H1 (cell line): Measurements from ENCODE around the gene TOB2. TPM values are rescaled to one million over a fixed set of nuclear protein-coding genes. Genes with fewer than 3 reads are reported as not detected.

Experiments
- CTCF ChIA-PET: fragments of 300-600 bp; sonication (Branson Sonifier 250); formaldehyde crosslinking; loops from one replicate; lab custom pipeline; 2021; ENCODE audit not compliant: partially characterized antibody; lab: Charles Lee
- POLR2A ChIA-PET: fragments of 300-600 bp; sonication (Branson Sonifier 250); formaldehyde crosslinking; loops from one replicate; lab custom pipeline; 2021; ENCODE audit warnings: inconsistent platforms; ENCODE audit not compliant: partially characterized antibody; lab: Charles Lee
- DNase-seq, 2 experiments: peaks; one replicate each; pipeline versions ENCODE4 v3.0.0 to v3.0.0-alpha.2; 2010 to 2022; ENCODE audit warnings: low spot score in 2 of 2, low read depth in 1 of 2, mixed read lengths in 1 of 2
- FAIRE-seq: peaks from 2 replicates; lab custom pipeline; 2011; peaks lifted over from hg19 to GRCh38; lab: Jason Lieb, UNC
- H2AFZ ChIP-seq: 2 replicates; pipeline ENCODE4 v1.8.1; 2012; ENCODE audit warnings: low read length, inconsistent platforms
- H2AK5ac ChIP-seq: 2 replicates; pipeline ENCODE4 v1.6.1; 2013; ENCODE audit warnings: low read depth, low read length
- H2BK120ac ChIP-seq: replicated peaks from 2 replicates; pipeline ENCODE3; 2013; ENCODE audit warnings: low read depth, low read length, inconsistent platforms
- H2BK12ac ChIP-seq: 2 replicates; pipeline ENCODE4 v1.6.1; 2013; ENCODE audit warnings: low read depth, low read length
- H2BK15ac ChIP-seq: 2 replicates; pipeline ENCODE4 v1.6.1; 2013; ENCODE audit warnings: low read length
- H2BK20ac ChIP-seq: 2 replicates; pipeline ENCODE4 v1.6.1; 2013; ENCODE audit warnings: low read length
- H2BK5ac ChIP-seq: 2 replicates; pipeline ENCODE4 v1.6.1; 2013; ENCODE audit warnings: low read depth, low read length
- H3K14ac ChIP-seq: 2 replicates; pipeline ENCODE4 v1.6.1; 2013; ENCODE audit warnings: inconsistent platforms; ENCODE audit not compliant: insufficient read length
- H3K18ac ChIP-seq: 2 replicates; pipeline ENCODE4 v1.6.1; 2013; ENCODE audit warnings: low read length; ENCODE audit errors: extremely low read depth
- H3K23ac ChIP-seq: 2 replicates; pipeline ENCODE4 v1.6.1; 2013; ENCODE audit warnings: inconsistent platforms; ENCODE audit not compliant: insufficient read length
- H3K23me2 ChIP-seq: 2 replicates; pipeline ENCODE4 v1.6.1; 2013; ENCODE audit warnings: low read depth, low read length
- H3K27ac ChIP-seq: 2 replicates; pipeline ENCODE4 v1.6.1; 2011; ENCODE audit warnings: low read depth, low read length, inconsistent platforms
- H3K27me3 ChIP-seq, 4 experiments: replicated peaks in 1 of 4; 1 replicate in 1 of 4; 2 replicates in 3 of 4; pipeline versions ENCODE4 v1.6.1 to v1.8.1; 2011 to 2013; ENCODE audit warnings: low read length in 3 of 4, mild to moderate bottlenecking in 3 of 4, inconsistent platforms in 2 of 4, mixed read lengths in 2 of 4, moderate library complexity in 1 of 4; ENCODE audit not compliant: control insufficient read depth in 3 of 4, insufficient read depth in 3 of 4; ENCODE audit errors: extremely low read depth in 1 of 4
- H3K36me3 ChIP-seq, 4 experiments: 2 replicates each; pipeline versions ENCODE4 v1.6.1 to v1.8.1; 2011 to 2013; ENCODE audit warnings: mild to moderate bottlenecking in 4 of 4, low read length in 3 of 4, moderate library complexity in 2 of 4, control low read depth in 1 of 4, inconsistent platforms in 1 of 4; ENCODE audit not compliant: insufficient read depth in 4 of 4, control insufficient read depth in 2 of 4
- H3K4ac ChIP-seq: replicated peaks from 2 replicates; pipeline ENCODE3; 2013; ENCODE audit warnings: low read length, low read depth, mixed read lengths, inconsistent platforms; ENCODE audit not compliant: insufficient read length
- H3K4me1 ChIP-seq, 4 experiments: replicated peaks in 1 of 4; 1 replicate in 1 of 4; 2 replicates in 3 of 4; pipeline versions ENCODE4 v1.6.1 to v1.8.1; 2011 to 2013; ENCODE audit warnings: low read length in 3 of 4, inconsistent platforms in 2 of 4, mixed read lengths in 1 of 4; ENCODE audit not compliant: insufficient read depth in 4 of 4, control insufficient read depth in 3 of 4
- H3K4me2 ChIP-seq, 2 experiments: 2 replicates each; pipeline versions ENCODE4 v1.6.1 to v1.8.1; 2011 to 2013; ENCODE audit warnings: low read depth in 2 of 2, low read length in 2 of 2, control low read depth in 1 of 2, inconsistent platforms in 1 of 2, mild to moderate bottlenecking in 1 of 2; ENCODE audit not compliant: insufficient read depth in 1 of 2
- H3K4me3 ChIP-seq, 4 experiments: fragments of 200-600, 300-600 bp in 1 of 4; sonication (generic), shearing (Covaris generic), sonication (Bioruptor Twin) in 1 of 4; 2 replicates each; pipeline versions ENCODE4 v1.5.1 to v1.8.1; 2011 to 2016; ENCODE audit warnings: low read length in 4 of 4, low read depth in 3 of 4, control low read depth in 2 of 4, inconsistent platforms in 2 of 4, mild to moderate bottlenecking in 2 of 4, mixed read lengths in 1 of 4, moderate library complexity in 1 of 4; ENCODE audit not compliant: insufficient read depth in 2 of 4; ENCODE audit errors: extremely low read depth in 1 of 4
- H3K56ac ChIP-seq: replicated peaks from 2 replicates; pipeline ENCODE3; 2013; ENCODE audit warnings: low read depth, mild to moderate bottlenecking, mixed read lengths, low read length, inconsistent platforms; ENCODE audit not compliant: insufficient read length
- H3K79me1 ChIP-seq: 2 replicates; pipeline ENCODE4 v1.6.1; 2013; ENCODE audit warnings: low read depth, low read length, control low read depth
- H3K79me2 ChIP-seq, 2 experiments: 2 replicates each; pipeline versions ENCODE4 v1.6.1 to v1.8.1; 2012 to 2013; ENCODE audit warnings: low read length in 2 of 2, mild to moderate bottlenecking in 2 of 2, inconsistent platforms in 1 of 2; ENCODE audit not compliant: insufficient read depth in 2 of 2, control insufficient read depth in 1 of 2
- H3K9ac ChIP-seq, 4 experiments: replicated peaks in 1 of 4; 1 replicate in 1 of 4; 2 replicates in 3 of 4; pipeline versions ENCODE4 v1.6.1 to v1.8.1; 2011 to 2013; ENCODE audit warnings: low read depth in 3 of 4, low read length in 3 of 4, control low read depth in 2 of 4, mild to moderate bottlenecking in 2 of 4, moderate library complexity in 2 of 4, inconsistent platforms in 1 of 4; ENCODE audit errors: extremely low read depth in 1 of 4
- H3K9me3 ChIP-seq, 2 experiments: 2 replicates each; pipeline versions ENCODE4 v1.6.1 to v1.8.1; 2012 to 2013; ENCODE audit warnings: mild to moderate bottlenecking in 2 of 2, moderate library complexity in 2 of 2, control low read depth in 1 of 2, inconsistent platforms in 1 of 2, low read depth in 1 of 2, low read length in 1 of 2, mixed read lengths in 1 of 2; ENCODE audit not compliant: insufficient read depth in 2 of 2
- H4K20me1 ChIP-seq, 2 experiments: replicated peaks in 1 of 2; 2 replicates each; pipeline versions ENCODE3 to v1.8.1; 2011 to 2013; ENCODE audit warnings: inconsistent platforms in 2 of 2, low read length in 2 of 2, mild to moderate bottlenecking in 1 of 2; ENCODE audit not compliant: insufficient read depth in 2 of 2, control insufficient read depth in 1 of 2
- H4K5ac ChIP-seq: 2 replicates; pipeline ENCODE4 v1.6.1; 2013; ENCODE audit warnings: low read length, low read depth, mixed read lengths, inconsistent platforms; ENCODE audit not compliant: insufficient read length
- H4K8ac ChIP-seq: 2 replicates; pipeline ENCODE4 v1.8.0; 2013; ENCODE audit warnings: mild to moderate bottlenecking, moderate library complexity, low read length, inconsistent platforms; ENCODE audit not compliant: insufficient read depth; ENCODE audit errors: extremely low read depth
- H4K91ac ChIP-seq: replicated peaks from 2 replicates; pipeline ENCODE3; 2013; ENCODE audit warnings: low read length, mixed read lengths, inconsistent platforms; ENCODE audit not compliant: insufficient read length
- CEBPB ChIP-seq: IDR thresholded peaks from 2 replicates; pipeline ENCODE4 v1.6.1; 2012; ENCODE audit warnings: low read depth, low read length
- GABPA ChIP-seq: IDR thresholded peaks from 2 replicates; pipeline ENCODE4 v1.6.1; 2011; ENCODE audit warnings: mild to moderate bottlenecking, low read length, moderate library complexity, borderline replicate concordance; ENCODE audit not compliant: insufficient read depth
- POLR2AphosphoS5 ChIP-seq: IDR thresholded peaks from 2 replicates; pipeline ENCODE4 v1.6.1; 2011; ENCODE audit warnings: low read depth, low read length
- RAD21 ChIP-seq, 2 experiments: IDR thresholded peaks in 1 of 2; conservative IDR thresholded peaks in 1 of 2; 2 replicates each; pipeline ENCODE4 v1.6.1; 2011; ENCODE audit warnings: low read depth in 2 of 2, low read length in 2 of 2, improper control_type of control experiment in 1 of 2, inconsistent platforms in 1 of 2, mild to moderate bottlenecking in 1 of 2, moderate library complexity in 1 of 2
- RNF2 ChIP-seq: fragments of 200-900, 300-1000 bp; sonication (generic); IDR thresholded peaks from 2 replicates; pipeline ENCODE4 v1.7.1; 2016; ENCODE audit warnings: borderline replicate concordance, low read depth, mild to moderate bottlenecking, antibody characterized with exemption, low read length; ENCODE audit not compliant: poor library complexity, severe bottlenecking; ENCODE audit errors: missing control alignments
- SAP30 ChIP-seq: fragments of 300-600 bp; sonication (generic); IDR thresholded peaks from 2 replicates; pipeline ENCODE4 v1.7.1; 2012; ENCODE audit warnings: low read length, moderate library complexity, mild to moderate bottlenecking, inconsistent platforms; ENCODE audit not compliant: insufficient read depth, insufficient replicate concordance
- SP4 ChIP-seq: IDR thresholded peaks from 2 replicates; pipeline ENCODE4 v1.6.1; 2012; ENCODE audit warnings: low read length, inconsistent platforms
- ZNF274 ChIP-seq: IDR thresholded peaks from 2 replicates; pipeline ENCODE4 v1.7.0; 2012; ENCODE audit warnings: low read length, borderline replicate concordance; ENCODE audit errors: extremely low read depth
- WGBS, 2 experiments: shearing (Covaris generic) in 1 of 2; methylation state at CpG; one replicate each; pipeline versions ENCODE4 v1.1.6 to v1.1.7; 2013 to 2015; ENCODE audit warnings: low lambda C conversion rate in 2 of 2, mixed read lengths in 2 of 2, inconsistent platforms in 1 of 2, low coverage in 1 of 2, missing lambda C conversion rate in 1 of 2; ENCODE audit not compliant: insufficient replicate concordance in 2 of 2, insufficient coverage in 1 of 2, insufficient read length in 1 of 2; ENCODE audit errors: extremely low coverage in 1 of 2, missing lambda C conversion rate in 1 of 2; 5-methylcytosine and 5-hydroxymethylcytosine counted together
- polyA plus RNA-seq, 7 experiments: library from polyadenylated mRNA; depleted of rRNA in 3 of 7; stranded (reverse) in 5 of 7; unstranded in 2 of 7; fragments of >200 nt in 5 of 7; fragments of 200-250 nt in 2 of 7; gene quantifications; 1 replicate in 5 of 7; 2 replicates in 1 of 7; 4 replicates in 1 of 7; pipeline versions ENCODE4 v1.2.1 to v1.2.3, GENCODE V29; 2011 to 2013; ENCODE audit warnings: missing spikeins in 2 of 7, mixed read lengths in 2 of 7
- total RNA-seq: library from RNA; stranded (reverse); fragmentation: NEBNext Ultra II Directional; extraction: Animal tissue kit (Norgen Biotek cat#: 25700); gene quantifications from 2 replicates; pipeline ENCODE4 v1.2.1, GENCODE V29; 2021
- TF ChIP-seq, protein P1 (sequence below): IDR thresholded peaks from 2 replicates; pipeline ENCODE4 v1.6.1; 2012; ENCODE audit warnings: inconsistent platforms

Gene TOB2
- total and polyA plus RNA-seq, 2 of the 8 experiments (the other 6 are each of a cell fraction or from before 2014, with no cell fraction given): 27.0 to 54.1 TPM

DNA sequence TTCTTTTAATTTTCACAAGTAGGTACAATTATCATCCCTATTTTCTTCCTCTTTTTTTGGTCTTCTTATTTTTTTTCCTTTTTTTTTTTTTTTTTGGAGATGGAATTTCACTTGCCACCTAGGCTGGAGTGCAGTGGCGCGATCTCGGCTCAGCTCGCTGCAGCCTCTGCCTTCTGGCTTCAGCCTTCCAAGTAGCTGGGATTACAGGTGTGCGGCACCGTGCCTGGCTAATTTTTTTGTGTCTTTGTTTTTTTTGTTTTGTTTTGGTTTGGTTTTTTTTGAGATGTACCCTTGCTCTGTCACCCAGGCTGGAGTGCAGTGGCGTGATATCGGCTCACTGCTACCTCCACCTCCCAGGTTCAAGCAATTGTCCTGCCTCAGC, 16.7 kb downstream of the TOB2 start:
- no peaks in the 10 kb centered on the region; a peak in 1 of 4 replicates for H3K79me2 ChIP-seq
- H2AFZ ChIP-seq: no peak overlapping the region
- H4K5ac ChIP-seq: no peak overlapping the region
- no peak overlapping the region for H3K4ac ChIP-seq
- H2BK15ac ChIP-seq: no peak overlapping the region
- no peak overlapping the region for H3K23ac ChIP-seq
- H2AK5ac ChIP-seq: no peak overlapping the region
- no peak for TF ChIP-seq CEBPB
- TF ChIP-seq, protein P1, sequence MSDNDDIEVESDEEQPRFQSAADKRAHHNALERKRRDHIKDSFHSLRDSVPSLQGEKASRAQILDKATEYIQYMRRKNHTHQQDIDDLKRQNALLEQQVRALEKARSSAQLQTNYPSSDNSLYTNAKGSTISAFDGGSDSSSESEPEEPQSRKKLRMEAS: no peak
- TF ChIP-seq POLR2AphosphoS5: no peak
- TF ChIP-seq ZNF274: no peak
- TF ChIP-seq SP4: no peak
- TF ChIP-seq SAP30: no peak
- no peak for TF ChIP-seq RNF2
- TF ChIP-seq GABPA: no peak
- TF ChIP-seq RAD21 (IDR thresholded peaks at IDR 0.05 in 1 of 2, conservative IDR thresholded peaks at IDR 0.05 in 1 of 2; ENCODE audit: low read depth in 2 of 2, low read length in 2 of 2): no peak
- no peak for DNase-seq
- no peak overlapping the region for H3K56ac ChIP-seq
- H4K8ac ChIP-seq: no peak overlapping the region
- peaks cover 8% of the 10 kb centered on the region for H3K79me1 ChIP-seq
- H3K27ac ChIP-seq: no peak overlapping the region
- no peaks in the 10 kb centered on the region for H3K23me2 ChIP-seq
- H3K9ac ChIP-seq: no peak overlapping the region
- H3K9me3 ChIP-seq: no peaks in the 10 kb centered on the region
- H4K20me1 ChIP-seq: peaks cover 4 to 6% of the 10 kb centered on the region in 2 experiments
- H2BK12ac ChIP-seq: no peak overlapping the region
- H3K4me2 ChIP-seq: no peak overlapping the region
- FAIRE-seq: no peak
- CTCF ChIA-PET: interaction anchor here (0.9 kb wide), 1 partner anchor 99 kb away, joined by 3 read pairs; no protein-coding TSS in a partner anchor
- 97% methylated on average over 5 of the region's 8 CpGs; no CpG with 5 or more reads in 1 of the 2 experiments for WGBS, 2 experiments
- H2BK5ac ChIP-seq: no peak overlapping the region
- no peak overlapping the region for H2BK120ac ChIP-seq
- no peak overlapping the region for H3K18ac ChIP-seq
- no peaks in the 10 kb centered on the region; a peak in 1 of 7 replicates for H3K4me1 ChIP-seq
- H3K14ac ChIP-seq: no peak overlapping the region
- H3K4me3 ChIP-seq: no peak overlapping the region
- H3K27me3 ChIP-seq: no peaks in the 10 kb centered on the region
- no peak overlapping the region for H4K91ac ChIP-seq
- no peak overlapping the region for H2BK20ac ChIP-seq
- POLR2A ChIA-PET: interaction anchor here (0.6 to 2.9 kb wide), 4 partner anchors 16 to 145 kb away, joined by 3 to 21 read pairs (median 4); partner anchors contain the start of gene TOB2
- peaks cover 3 to 14% (median 3%) of the 10 kb centered on the region in 4 experiments; a peak in 4 of 8 replicates for H3K36me3 ChIP-seq
